ENCODE results near the gene SHISAL1. TPM values are rescaled to one million over a fixed set of nuclear protein-coding genes. Genes with fewer than 3 reads are reported as not detected.

SHISAL1 gene
- total RNA-seq, 1 donor from 2014 or later = 5.0 TPM

GRCh38 chr22:44335066-44335839 is 22.5 kb upstream of the SHISAL1 start:
- DNase-seq (ENCODE audit: extremely low spot score, unreplicated experiment) = no peak
- no peak overlapping the region for H3K27ac Mint-ChIP-seq (ENCODE audit: unreplicated experiment)
- H3K36me3 Mint-ChIP-seq (ENCODE audit: unreplicated experiment) = no peaks in the 10 kb centered on the region
- no peak overlapping the region for H3K4me3 Mint-ChIP-seq (ENCODE audit: unreplicated experiment)
- no peaks in the 10 kb centered on the region for H3K9me3 Mint-ChIP-seq (ENCODE audit: unreplicated experiment)
- H3K27me3 Mint-ChIP-seq (ENCODE audit: unreplicated experiment) = peaks cover 14% of the 10 kb centered on the region
- peaks cover 16% of the 10 kb centered on the region for H3K4me1 Mint-ChIP-seq (ENCODE audit: unreplicated experiment)
- no peak for TF ChIP-seq CTCF (IDR thresholded peaks at IDR 0.05)

- no peaks in the 10 kb centered on the region for H3K36me3 Mint-ChIP-seq (ENCODE audit: unreplicated experiment)
- no peak overlapping the region for H3K27ac Mint-ChIP-seq (ENCODE audit: unreplicated experiment)
- no peak for DNase-seq (ENCODE audit: extremely low spot score, unreplicated experiment)
- no peaks in the 10 kb centered on the region for H3K9me3 Mint-ChIP-seq (ENCODE audit: unreplicated experiment)
- H3K4me3 Mint-ChIP-seq (ENCODE audit: unreplicated experiment) = no peak overlapping the region
- TF ChIP-seq CTCF (IDR thresholded peaks at IDR 0.05) = no peak
- peaks cover 14% of the 10 kb centered on the region for H3K27me3 Mint-ChIP-seq (ENCODE audit: unreplicated experiment)
- H3K4me1 Mint-ChIP-seq (ENCODE audit: unreplicated experiment) = peaks cover 27% of the 10 kb centered on the region
Observed at GRCh38 chr22:44333847-44334635, 21.3 kb upstream of the SHISAL1 start.

GRCh38 chr22:44332946-44333345 is 20.2 kb upstream of the SHISAL1 start:
- DNase-seq (ENCODE audit: extremely low spot score, unreplicated experiment) = no peak
- Mint-ChIP-seq H3K27ac (ENCODE audit: unreplicated experiment) (no peak overlapping the region), H3K9me3 (ENCODE audit: unreplicated experiment) (no peaks in the 10 kb centered on the region), H3K4me1 (ENCODE audit: unreplicated experiment) (peaks cover 28% of the 10 kb centered on the region), H3K4me3 (ENCODE audit: unreplicated experiment) (peak overlapping the region; percentile 46), H3K36me3 (ENCODE audit: unreplicated experiment) (no peaks in the 10 kb centered on the region), H3K27me3 (ENCODE audit: unreplicated experiment) (peaks cover 17% of the 10 kb centered on the region)
- no peak for TF ChIP-seq CTCF (IDR thresholded peaks at IDR 0.05)

- DNase-seq (ENCODE audit: extremely low spot score, unreplicated experiment) = no peak
- H3K27ac Mint-ChIP-seq (ENCODE audit: unreplicated experiment) = no peak overlapping the region
Observed at GRCh38 chr22:44331881-44332714, 19.3 kb upstream of the SHISAL1 start.

More at GRCh38 chr22:44331881-44332714, 19.3 kb upstream of the SHISAL1 start:
- Mint-ChIP-seq H3K4me3 (ENCODE audit: unreplicated experiment) (peak overlapping the region; percentile 77), H3K4me1 (ENCODE audit: unreplicated experiment) (peaks cover 25% of the 10 kb centered on the region), H3K36me3 (ENCODE audit: unreplicated experiment) (no peaks in the 10 kb centered on the region), H3K9me3 (ENCODE audit: unreplicated experiment) (no peaks in the 10 kb centered on the region), H3K27me3 (ENCODE audit: unreplicated experiment) (peaks cover 17% of the 10 kb centered on the region)
- TF ChIP-seq CTCF (IDR thresholded peaks at IDR 0.05) = peak; percentile 29
